Measurements from ENCODE around the gene EDAR. TPM values are rescaled to one million over a fixed set of nuclear protein-coding genes. Genes with fewer than 3 reads are reported as not detected.

EDAR gene
- total RNA-seq, 1 donor from 2014 or later: not detected

- no peaks in the 10 kb centered on the region for H3K27me3 Mint-ChIP-seq (ENCODE audit: low read depth)
These were observed 29.6 kb downstream of the EDAR start for GRCh38 chr2:108959401-108959800.

DNA sequence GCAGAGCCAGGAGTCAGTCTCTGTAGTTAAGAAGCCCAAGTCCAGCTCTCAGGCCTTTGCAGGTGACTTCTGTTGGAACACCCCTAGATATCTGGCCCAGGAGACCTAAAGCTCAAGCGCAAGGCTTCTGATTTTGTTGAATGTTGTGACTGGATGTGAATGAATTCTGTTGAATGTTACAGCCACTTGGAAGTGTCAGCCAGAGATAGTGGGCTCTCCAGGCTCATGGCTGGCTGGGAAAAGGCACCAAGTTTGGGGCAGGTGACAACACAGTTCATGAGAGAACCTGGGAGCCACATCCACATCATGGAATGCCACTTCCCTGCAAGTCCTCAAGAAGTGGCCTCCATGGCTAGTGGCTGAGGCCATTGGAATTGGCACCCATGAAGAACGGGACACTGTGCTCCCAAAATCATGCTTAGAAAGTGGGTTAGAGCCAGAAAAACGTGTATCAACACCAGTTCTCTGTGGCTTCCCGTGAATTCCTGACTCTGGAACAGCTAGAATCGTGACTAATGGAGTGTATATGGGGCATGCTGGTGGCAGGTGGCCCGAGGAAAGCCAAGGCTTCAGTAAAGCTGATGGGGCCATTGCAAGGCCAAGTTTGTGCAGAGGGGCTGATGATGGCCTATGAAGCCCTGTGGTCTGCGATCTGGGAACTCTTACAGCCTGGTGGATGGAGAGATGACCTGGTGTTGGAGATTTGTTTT, 30.2 kb downstream of the EDAR start:
- Mint-ChIP-seq H3K27ac (ENCODE audit: unreplicated experiment) (peak overlapping the region; percentile 5), H3K4me3 (no peak overlapping the region), H3K27me3 (ENCODE audit: low read depth) (no peaks in the 10 kb centered on the region), H3K9me3 (no peaks in the 10 kb centered on the region), H3K4me1 (peaks cover 18% of the 10 kb centered on the region), H3K36me3 (ENCODE audit: low read depth) (no peaks in the 10 kb centered on the region)
- TF ChIP-seq, protein P1, sequence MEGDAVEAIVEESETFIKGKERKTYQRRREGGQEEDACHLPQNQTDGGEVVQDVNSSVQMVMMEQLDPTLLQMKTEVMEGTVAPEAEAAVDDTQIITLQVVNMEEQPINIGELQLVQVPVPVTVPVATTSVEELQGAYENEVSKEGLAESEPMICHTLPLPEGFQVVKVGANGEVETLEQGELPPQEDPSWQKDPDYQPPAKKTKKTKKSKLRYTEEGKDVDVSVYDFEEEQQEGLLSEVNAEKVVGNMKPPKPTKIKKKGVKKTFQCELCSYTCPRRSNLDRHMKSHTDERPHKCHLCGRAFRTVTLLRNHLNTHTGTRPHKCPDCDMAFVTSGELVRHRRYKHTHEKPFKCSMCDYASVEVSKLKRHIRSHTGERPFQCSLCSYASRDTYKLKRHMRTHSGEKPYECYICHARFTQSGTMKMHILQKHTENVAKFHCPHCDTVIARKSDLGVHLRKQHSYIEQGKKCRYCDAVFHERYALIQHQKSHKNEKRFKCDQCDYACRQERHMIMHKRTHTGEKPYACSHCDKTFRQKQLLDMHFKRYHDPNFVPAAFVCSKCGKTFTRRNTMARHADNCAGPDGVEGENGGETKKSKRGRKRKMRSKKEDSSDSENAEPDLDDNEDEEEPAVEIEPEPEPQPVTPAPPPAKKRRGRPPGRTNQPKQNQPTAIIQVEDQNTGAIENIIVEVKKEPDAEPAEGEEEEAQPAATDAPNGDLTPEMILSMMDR (conservative IDR thresholded peaks at IDR 0.05): no peak
- no peak for DNase-seq (ENCODE audit: low read depth, low spot score)

More at GRCh38 chr2:108959401-108959800, 29.6 kb downstream of the EDAR start:
- H3K4me3 Mint-ChIP-seq: no peak overlapping the region
- TF ChIP-seq, protein P1 (conservative IDR thresholded peaks at IDR 0.05): no peak
- H3K36me3 Mint-ChIP-seq (ENCODE audit: low read depth): no peaks in the 10 kb centered on the region
- peaks cover 18% of the 10 kb centered on the region for H3K4me1 Mint-ChIP-seq
- H3K9me3 Mint-ChIP-seq: no peaks in the 10 kb centered on the region
- H3K27ac Mint-ChIP-seq (ENCODE audit: unreplicated experiment): no peak overlapping the region
- no peak for DNase-seq (ENCODE audit: low read depth, low spot score)

DNA sequence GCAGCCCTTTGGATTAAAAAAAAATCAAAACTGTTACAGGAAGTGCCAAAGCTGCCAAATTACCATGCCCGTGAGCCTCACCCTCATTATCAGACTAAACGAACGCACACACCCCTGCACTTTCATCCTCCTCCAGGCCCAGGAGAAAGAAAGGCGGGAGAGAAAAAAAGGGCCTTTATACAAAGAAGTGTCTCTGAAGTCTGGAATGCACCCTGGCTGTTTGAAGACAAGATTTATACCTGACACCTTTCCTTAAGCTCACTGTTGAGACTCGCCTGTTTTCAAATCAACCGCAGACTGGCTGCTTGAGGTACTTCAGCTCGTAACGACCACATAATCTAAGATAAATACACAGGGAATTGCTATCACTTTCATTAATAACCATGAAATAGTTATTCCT, 31.0 kb downstream of the EDAR start:
- no peaks in the 10 kb centered on the region for H3K9me3 Mint-ChIP-seq
- H3K4me3 Mint-ChIP-seq: no peak overlapping the region
- peaks cover 18% of the 10 kb centered on the region for H3K4me1 Mint-ChIP-seq
- DNase-seq (ENCODE audit: low read depth, low spot score): no peak
- H3K27me3 Mint-ChIP-seq (ENCODE audit: low read depth): peaks cover 4% of the 10 kb centered on the region
- TF ChIP-seq, protein P1 (conservative IDR thresholded peaks at IDR 0.05): no peak
- peak overlapping the region; percentile 79 for H3K27ac Mint-ChIP-seq (ENCODE audit: unreplicated experiment)
- H3K36me3 Mint-ChIP-seq (ENCODE audit: low read depth): no peaks in the 10 kb centered on the region

DNA sequence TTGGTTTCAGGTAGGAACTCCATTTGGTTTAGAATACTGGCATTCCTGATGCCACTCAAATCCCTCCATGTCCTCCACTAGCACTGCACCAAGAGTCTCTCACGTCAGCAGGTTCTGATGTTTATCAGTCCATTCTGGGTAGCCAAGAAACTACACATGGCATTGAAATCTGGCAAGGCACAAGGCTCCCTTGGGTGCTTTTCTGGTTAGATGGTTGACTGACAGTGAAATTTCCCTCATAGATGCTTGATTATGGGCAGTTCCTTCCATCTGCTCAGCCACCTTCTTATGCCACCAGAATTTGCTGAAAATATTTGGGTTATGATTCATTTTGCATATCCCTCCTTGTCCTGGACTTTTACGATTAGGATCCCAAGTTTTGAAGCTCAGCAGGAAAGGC, 32.6 kb downstream of the EDAR start:
- DNase-seq (ENCODE audit: low read depth, low spot score): no peak
- Mint-ChIP-seq H3K9me3 (peaks cover 8% of the 10 kb centered on the region), H3K27ac (ENCODE audit: unreplicated experiment) (no peak overlapping the region), H3K36me3 (ENCODE audit: low read depth) (no peaks in the 10 kb centered on the region), H3K27me3 (ENCODE audit: low read depth) (peaks cover 4% of the 10 kb centered on the region), H3K4me1 (peaks cover 15% of the 10 kb centered on the region), H3K4me3 (no peak overlapping the region)
- TF ChIP-seq, protein P1 (conservative IDR thresholded peaks at IDR 0.05): no peak

DNA sequence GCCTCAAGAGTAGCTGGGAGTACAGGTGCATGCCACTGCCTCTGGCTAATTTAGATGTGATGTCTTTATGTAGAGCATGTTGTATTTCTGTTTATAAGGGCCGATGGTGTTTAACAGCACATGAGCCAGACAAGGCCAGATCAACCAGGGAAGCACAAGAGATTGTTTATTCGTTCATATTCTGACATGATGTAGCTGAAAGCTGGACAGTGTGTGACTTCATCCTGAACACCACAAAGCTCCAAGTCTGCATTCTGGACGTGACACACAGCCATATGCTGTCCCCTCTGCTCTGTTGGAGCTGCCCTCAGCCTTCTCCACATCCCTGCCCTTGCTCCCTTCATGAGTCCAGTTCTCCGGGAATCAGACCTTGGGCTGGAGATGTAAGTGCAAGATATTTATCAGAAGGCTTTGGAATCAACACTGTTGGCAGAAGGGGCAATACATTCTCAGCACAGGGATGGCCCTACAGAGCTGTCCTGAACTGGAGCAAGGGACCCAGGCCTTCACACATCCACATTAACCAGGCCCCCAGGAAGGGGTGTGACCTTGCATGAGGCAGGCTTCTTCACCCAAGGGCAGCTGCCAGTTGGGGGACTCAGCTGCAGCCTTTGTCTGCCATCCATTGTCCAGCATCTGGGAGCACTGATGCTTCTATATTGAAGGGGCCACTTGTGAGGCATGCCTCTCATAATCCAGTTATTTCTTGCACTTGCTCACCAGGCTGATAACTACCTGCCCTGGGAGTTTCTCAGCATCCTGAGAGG, 38.5 kb downstream of the EDAR start:
- DNase-seq (ENCODE audit: low read depth, low spot score): no peak
- Mint-ChIP-seq H3K27me3 (ENCODE audit: low read depth) (peaks cover 4% of the 10 kb centered on the region), H3K4me1 (no peaks in the 10 kb centered on the region), H3K36me3 (ENCODE audit: low read depth) (peaks cover 13% of the 10 kb centered on the region), H3K27ac (ENCODE audit: unreplicated experiment) (no peak overlapping the region), H3K4me3 (no peak overlapping the region), H3K9me3 (peaks cover 28% of the 10 kb centered on the region)
- TF ChIP-seq, protein P1 (conservative IDR thresholded peaks at IDR 0.05): no peak

Data from neural crest cell (in vitro differentiated cells).